IMR-90 (cell line): ENCODE results near the gene CD7. TPM values are rescaled to one million over a fixed set of nuclear protein-coding genes. Genes with fewer than 3 reads are reported as not detected.

Source experiments
- ATAC-seq: fragments of 200-7000 bp; cut with Tn5 transposase; 2 replicates; pipeline ENCODE4 v1.9.1; 2020; ENCODE audit warnings: low read depth, mild to moderate bottlenecking, moderate library complexity
- BruUV-seq: library from RNA; stranded (reverse); fragments of 400-500 nt; replicated peaks from 2 replicates; lab custom pipeline; 2021; lab: Mats Ljungman, UMichigan
- CTCF ChIA-PET: fragments of 300-600 bp; formaldehyde crosslinking; extraction: SDS; loops from one replicate; lab custom pipeline; 2021; ENCODE audit warnings: antibody characterized with exemption; lab: Yijun Ruan, JAX
- POLR2A ChIA-PET: fragments of 300-600 bp; sonication (Branson Sonifier 250); formaldehyde crosslinking; loops from one replicate; lab custom pipeline; 2022; ENCODE audit warnings: antibody characterized with exemption; ENCODE audit not compliant: unreplicated experiment; lab: Charles Lee
- DNase-seq: peaks from one replicate; pipeline ENCODE4 v3.0.0; 2013
- H2AFZ ChIP-seq: replicated peaks from 2 replicates; pipeline ENCODE3; 2013; ENCODE audit warnings: low read length, mild to moderate bottlenecking; ENCODE audit not compliant: poor library complexity
- H2AK5ac ChIP-seq: 2 replicates; pipeline ENCODE4 v1.6.1; 2013; ENCODE audit warnings: low read depth, low read length, inconsistent platforms
- H2AK9ac ChIP-seq: replicated peaks from 2 replicates; pipeline ENCODE3; 2013; ENCODE audit warnings: mild to moderate bottlenecking, low read depth, low read length, moderate library complexity; ENCODE audit not compliant: poor library complexity
- H2BK120ac ChIP-seq: 2 replicates; pipeline ENCODE4 v1.6.1; 2013; ENCODE audit warnings: low read depth, low read length, inconsistent platforms
- H2BK15ac ChIP-seq: 3 replicates; pipeline ENCODE4 v1.6.1; 2013; ENCODE audit warnings: low read depth, low read length, inconsistent platforms
- H2BK20ac ChIP-seq: 2 replicates; pipeline ENCODE4 v1.6.1; 2013; ENCODE audit warnings: low read depth, mild to moderate bottlenecking, inconsistent platforms, low read length, moderate library complexity
- H2BK5ac ChIP-seq: 2 replicates; pipeline ENCODE4 v1.6.1; 2013; ENCODE audit warnings: mild to moderate bottlenecking, low read depth, low read length, inconsistent platforms; ENCODE audit not compliant: poor library complexity, severe bottlenecking
- H3K14ac ChIP-seq: replicated peaks from 2 replicates; pipeline ENCODE4 v1.6.1; 2013; ENCODE audit warnings: low read depth, low read length, inconsistent platforms
- H3K18ac ChIP-seq: 2 replicates; pipeline ENCODE4 v1.6.1; 2013; ENCODE audit warnings: low read depth, low read length, control low read depth
- H3K23ac ChIP-seq: 2 replicates; pipeline ENCODE4 v1.6.1; 2013; ENCODE audit warnings: low read depth, low read length, inconsistent platforms
- H3K27ac ChIP-seq: 2 replicates; pipeline ENCODE4 v1.5.1; 2013; ENCODE audit warnings: mild to moderate bottlenecking, control low read depth, low read length; ENCODE audit not compliant: insufficient read depth
- H3K27me3 ChIP-seq: 2 replicates; pipeline ENCODE4 v1.6.1; 2013; ENCODE audit warnings: low read length; ENCODE audit not compliant: control insufficient read depth, insufficient read depth
- H3K36me3 ChIP-seq: 2 replicates; pipeline ENCODE4 v1.6.1; 2013; ENCODE audit warnings: low read length, mixed read lengths; ENCODE audit not compliant: control insufficient read depth, insufficient read depth
- H3K4ac ChIP-seq: 2 replicates; pipeline ENCODE4 v1.6.1; 2013; ENCODE audit warnings: low read depth, low read length, inconsistent platforms
- H3K4me1 ChIP-seq: 2 replicates; pipeline ENCODE4 v1.6.1; 2013; ENCODE audit warnings: low read length, mixed read lengths; ENCODE audit not compliant: control insufficient read depth, insufficient read depth
- H3K4me2 ChIP-seq: 2 replicates; pipeline ENCODE4 v1.6.1; 2013; ENCODE audit warnings: low read depth, mild to moderate bottlenecking, control low read depth, low read length, moderate library complexity
- H3K4me3 ChIP-seq: 2 replicates; pipeline ENCODE4 v1.5.1; 2013; ENCODE audit warnings: low read depth, mild to moderate bottlenecking, control low read depth, low read length, moderate library complexity; ENCODE audit not compliant: insufficient read depth
- H3K56ac ChIP-seq: 2 replicates; pipeline ENCODE4 v1.6.1; 2013; ENCODE audit warnings: low read length, inconsistent platforms; ENCODE audit not compliant: insufficient read depth; ENCODE audit errors: extremely low read depth
- H3K79me1 ChIP-seq, 2 experiments: 2 replicates each; pipeline ENCODE4 v1.6.1; 2013; ENCODE audit warnings: low read length in 2 of 2, inconsistent platforms in 1 of 2, low read depth in 1 of 2
- H3K9ac ChIP-seq: 2 replicates; pipeline ENCODE4 v1.6.1; 2013; ENCODE audit warnings: low read depth, low read length, control low read depth
- H3K9me1 ChIP-seq: 2 replicates; pipeline ENCODE4 v1.6.1; 2013; ENCODE audit warnings: low read length, inconsistent platforms; ENCODE audit not compliant: insufficient read depth
- H3K9me3 ChIP-seq: 2 replicates; pipeline ENCODE4 v1.6.1; 2013; ENCODE audit warnings: low read length; ENCODE audit not compliant: control insufficient read depth, insufficient read depth
- H4K20me1 ChIP-seq: 2 replicates; pipeline ENCODE4 v1.6.1; 2013; ENCODE audit warnings: low read length, inconsistent platforms; ENCODE audit not compliant: insufficient read depth
- H4K5ac ChIP-seq: 2 replicates; pipeline ENCODE4 v1.6.1; 2013; ENCODE audit warnings: mild to moderate bottlenecking, low read depth, low read length, control low read depth
- H4K8ac ChIP-seq, 2 experiments: 2 replicates each; pipeline ENCODE4 v1.6.1; 2013; ENCODE audit warnings: low read depth in 2 of 2, low read length in 2 of 2, control low read depth in 1 of 2, inconsistent platforms in 1 of 2
- H4K91ac ChIP-seq: 2 replicates; pipeline ENCODE4 v1.6.1; 2013; ENCODE audit warnings: low read depth, low read length, inconsistent platforms; ENCODE audit not compliant: insufficient read depth
- RCOR1 ChIP-seq: IDR thresholded peaks from 2 replicates; pipeline ENCODE4 v1.6.1; 2012; ENCODE audit warnings: mild to moderate bottlenecking, low read length, improper control_type of control experiment; ENCODE audit not compliant: insufficient replicate concordance
- WGBS, 2 experiments: methylation state at CpG; one replicate each; pipeline versions ENCODE4 v1.1.5 to v1.1.7; 2013; ENCODE audit warnings: missing lambda C conversion rate in 2 of 2; ENCODE audit not compliant: insufficient read length in 1 of 2; ENCODE audit errors: extremely low coverage in 2 of 2; 5-methylcytosine and 5-hydroxymethylcytosine counted together
- dilution Hi-C: fragments of 300-500 bp; cut with HindIII; formaldehyde crosslinking; loops from one replicate; pipeline ENCODE4 v1.14.3; 2018; ENCODE audit warnings: low sequenced_read_pairs; ENCODE audit not compliant: unreplicated experiment
- in situ Hi-C: fragments of 300-500 bp; cut with MboI; formaldehyde crosslinking; loops from 3 replicates; pipeline ENCODE4 v1.14.3; 2019; ENCODE audit warnings: low sequenced_read_pairs, inconsistent platforms, mixed read lengths
- intact Hi-C: fragments of 100-400 bp; cut with micrococcal nuclease; formaldehyde crosslinking; loops from 2 replicates; pipeline ENCODE4 v1.10.0; 2022
- polyA plus RNA-seq, 3 experiments: library from polyadenylated mRNA; depleted of rRNA; stranded (reverse); fragments of >200 nt; gene quantifications; 2 replicates each; pipeline ENCODE4 v1.2.3, GENCODE V29; 2012; ENCODE audit warnings: low replicate concordance in 1 of 3
- total RNA-seq: library from RNA; depleted of rRNA; stranded (reverse); fragments of >200 nt; gene quantifications from 2 replicates; pipeline ENCODE4 v1.2.3, GENCODE V29; 2012
- TF ChIP-seq, protein P1 (sequence below): conservative IDR thresholded peaks from 2 replicates; pipeline ENCODE4 v1.5.1; 2012; ENCODE audit warnings: mild to moderate bottlenecking, low read depth, low read length, improper control_type of control experiment
- TF ChIP-seq, protein P2 (sequence below): fragments of 150-350 bp; IDR thresholded peaks from 2 replicates; pipeline ENCODE4 v1.6.1; 2017; ENCODE audit warnings: mild to moderate bottlenecking, antibody characterized with exemption, low read length, low read depth

Gene CD7
- total and polyA plus RNA-seq, 2 of the 4 experiments (the other 2 are of a cell fraction): not detected

- no peaks in the 10 kb centered on the region for H4K20me1 ChIP-seq
- dilution Hi-C loops (no loop called here), in situ Hi-C loops (no loop called here), intact Hi-C loops (no loop called here)
- H3K9me1 ChIP-seq: peaks cover 20% of the 10 kb centered on the region
- H2AK5ac ChIP-seq: peak overlapping the region; percentile 68; the same call in 1 of the 2 replicates
- no peak overlapping the region for H2AK9ac ChIP-seq
- H3K4ac ChIP-seq: peak overlapping the region; percentile 57
- H2BK20ac ChIP-seq: peak overlapping the region; percentile 43; the same call in 1 of the 2 replicates
- no TSS peak for BruUV-seq
- ATAC-seq (no peak), DNase-seq (peak; percentile 33)
- no peak overlapping the region for H4K8ac ChIP-seq
- H3K9ac ChIP-seq: no peak overlapping the region
- peaks cover 20% of the 10 kb centered on the region for H3K4me1 ChIP-seq
- no peaks in the 10 kb centered on the region for H3K27me3 ChIP-seq
- 0 out of 2 replicates have a peak overlapping the region, but pooled peaks have one; percentile 9 for H3K14ac ChIP-seq
- H2BK120ac ChIP-seq: peak overlapping the region; percentile 53; the same call in 1 of the 2 replicates
- 88% methylated on average over 8 of the region's 22 CpGs; no CpG with 5 or more reads in 1 of the 2 experiments for WGBS, 2 experiments
- no peak overlapping the region for H3K4me3 ChIP-seq
- H3K56ac ChIP-seq: no peak overlapping the region
- no peak overlapping the region for H3K18ac ChIP-seq
- H4K91ac ChIP-seq: no peak overlapping the region
- H3K79me1 ChIP-seq: peaks cover 0 to 4% of the 10 kb centered on the region in 2 experiments; a peak in 1 of 4 replicates
- POLR2A ChIA-PET: no interaction called here
- H2BK5ac ChIP-seq: peak overlapping the region; percentile 16
- no peak overlapping the region for H4K5ac ChIP-seq
- no peak overlapping the region for H3K27ac ChIP-seq
- no peaks in the 10 kb centered on the region for H3K9me3 ChIP-seq
- no peak overlapping the region for H3K23ac ChIP-seq
- CTCF ChIA-PET: no interaction called here
- H2BK15ac ChIP-seq: no peak overlapping the region; the same call in 2 of the 3 replicates
- TF ChIP-seq RCOR1: peak; percentile 38
- TF ChIP-seq, protein P1, sequence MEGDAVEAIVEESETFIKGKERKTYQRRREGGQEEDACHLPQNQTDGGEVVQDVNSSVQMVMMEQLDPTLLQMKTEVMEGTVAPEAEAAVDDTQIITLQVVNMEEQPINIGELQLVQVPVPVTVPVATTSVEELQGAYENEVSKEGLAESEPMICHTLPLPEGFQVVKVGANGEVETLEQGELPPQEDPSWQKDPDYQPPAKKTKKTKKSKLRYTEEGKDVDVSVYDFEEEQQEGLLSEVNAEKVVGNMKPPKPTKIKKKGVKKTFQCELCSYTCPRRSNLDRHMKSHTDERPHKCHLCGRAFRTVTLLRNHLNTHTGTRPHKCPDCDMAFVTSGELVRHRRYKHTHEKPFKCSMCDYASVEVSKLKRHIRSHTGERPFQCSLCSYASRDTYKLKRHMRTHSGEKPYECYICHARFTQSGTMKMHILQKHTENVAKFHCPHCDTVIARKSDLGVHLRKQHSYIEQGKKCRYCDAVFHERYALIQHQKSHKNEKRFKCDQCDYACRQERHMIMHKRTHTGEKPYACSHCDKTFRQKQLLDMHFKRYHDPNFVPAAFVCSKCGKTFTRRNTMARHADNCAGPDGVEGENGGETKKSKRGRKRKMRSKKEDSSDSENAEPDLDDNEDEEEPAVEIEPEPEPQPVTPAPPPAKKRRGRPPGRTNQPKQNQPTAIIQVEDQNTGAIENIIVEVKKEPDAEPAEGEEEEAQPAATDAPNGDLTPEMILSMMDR: no peak
- TF ChIP-seq, protein P2, sequence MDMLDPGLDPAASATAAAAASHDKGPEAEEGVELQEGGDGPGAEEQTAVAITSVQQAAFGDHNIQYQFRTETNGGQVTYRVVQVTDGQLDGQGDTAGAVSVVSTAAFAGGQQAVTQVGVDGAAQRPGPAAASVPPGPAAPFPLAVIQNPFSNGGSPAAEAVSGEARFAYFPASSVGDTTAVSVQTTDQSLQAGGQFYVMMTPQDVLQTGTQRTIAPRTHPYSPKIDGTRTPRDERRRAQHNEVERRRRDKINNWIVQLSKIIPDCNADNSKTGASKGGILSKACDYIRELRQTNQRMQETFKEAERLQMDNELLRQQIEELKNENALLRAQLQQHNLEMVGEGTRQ: no peak
- no peak overlapping the region for H3K4me2 ChIP-seq
- H2AFZ ChIP-seq: no peak overlapping the region
- H3K36me3 ChIP-seq: no peaks in the 10 kb centered on the region; the same call in 1 of the 2 replicates
These were observed 35.7 kb downstream of the CD7 start for GRCh38 chr17:82281502-82282238.
